Measurements from ENCODE around the gene PDZD2.

PDZD2 gene

GRCh38 chr5:32138839-32139493, 500.0 kb downstream of the PDZD2 start:
- DNase-seq (ENCODE audit: low spot score): no peak

- no peak for DNase-seq (ENCODE audit: low spot score)
Measured at GRCh38 chr5:32143617-32144377, 504.9 kb downstream of the PDZD2 start.

GRCh38 chr5:32144378-32145207, 505.7 kb downstream of the PDZD2 start:
- DNase-seq (ENCODE audit: low spot score): no peak

GRCh38 chr5:32145378-32145777, 506.4 kb downstream of the PDZD2 start:
- no peak for DNase-seq (ENCODE audit: low spot score)

- DNase-seq (ENCODE audit: low spot score): no peak
Measured at GRCh38 chr5:32147236-32147635, 508.3 kb downstream of the PDZD2 start.

GRCh38 chr5:32147959-32148358, 509.0 kb downstream of the PDZD2 start:
- DNase-seq (ENCODE audit: low spot score): no peak

GRCh38 chr5:32150366-32150765, 511.4 kb downstream of the PDZD2 start:
- DNase-seq (ENCODE audit: low spot score): no peak

GRCh38 chr5:32151198-32151597, 512.3 kb downstream of the PDZD2 start:
- no peak for DNase-seq (ENCODE audit: low spot score)

GRCh38 chr5:32153723-32154122, 514.8 kb downstream of the PDZD2 start:
- DNase-seq (ENCODE audit: low spot score): no peak

- DNase-seq (ENCODE audit: low spot score): no peak
Measured at GRCh38 chr5:32155211-32155610, 516.3 kb downstream of the PDZD2 start.

GRCh38 chr5:32156635-32157034, 517.7 kb downstream of the PDZD2 start:
- DNase-seq (ENCODE audit: low spot score): no peak

- no peak for DNase-seq (ENCODE audit: low spot score)
Measured at GRCh38 chr5:32157078-32157477, 518.1 kb downstream of the PDZD2 start.

- no peak for DNase-seq (ENCODE audit: low spot score)
Measured at GRCh38 chr5:32158679-32158975, 519.7 kb downstream of the PDZD2 start.

- no peak for DNase-seq (ENCODE audit: low spot score)
Measured at GRCh38 chr5:32159328-32160072, 520.6 kb downstream of the PDZD2 start.

- DNase-seq (ENCODE audit: low spot score): no peak
Measured at GRCh38 chr5:32160228-32160627, 521.3 kb downstream of the PDZD2 start.

All from left forelimb (tissue), 1 donor.